Activated T-helper 9 cell treated with anti-CD3 and anti-CD28 coated beads, Interleukin-2, amount 50 U/mL, for 16 hours (primary cell): Measurements from ENCODE around the gene MAP2.

ENCODE experiments used
- DNase-seq: peaks from one replicate; pipeline ENCODE4 v3.0.0-alpha.2; 2020; ENCODE audit warnings: low read depth

MAP2 gene

DNA sequence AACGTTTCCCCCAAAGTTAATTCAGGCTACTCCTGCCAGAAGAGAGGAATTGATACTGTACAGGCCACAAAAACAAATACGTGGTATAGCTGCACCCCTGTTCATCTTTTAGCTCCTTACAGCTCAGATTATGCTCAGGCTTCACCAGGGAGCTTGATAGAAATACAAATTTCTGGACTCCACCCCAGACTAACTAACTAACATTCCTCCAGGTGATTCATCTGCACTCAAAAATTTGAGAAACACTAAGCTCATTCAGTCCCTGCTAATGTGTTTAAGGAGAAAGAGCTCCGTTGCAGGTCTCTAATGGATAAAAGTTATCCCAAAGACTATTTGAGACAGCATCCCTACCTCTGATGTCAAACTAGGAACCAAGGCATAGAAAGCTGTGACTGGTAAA, 311.0 kb downstream of the MAP2 start:
- no peak for DNase-seq

DNA sequence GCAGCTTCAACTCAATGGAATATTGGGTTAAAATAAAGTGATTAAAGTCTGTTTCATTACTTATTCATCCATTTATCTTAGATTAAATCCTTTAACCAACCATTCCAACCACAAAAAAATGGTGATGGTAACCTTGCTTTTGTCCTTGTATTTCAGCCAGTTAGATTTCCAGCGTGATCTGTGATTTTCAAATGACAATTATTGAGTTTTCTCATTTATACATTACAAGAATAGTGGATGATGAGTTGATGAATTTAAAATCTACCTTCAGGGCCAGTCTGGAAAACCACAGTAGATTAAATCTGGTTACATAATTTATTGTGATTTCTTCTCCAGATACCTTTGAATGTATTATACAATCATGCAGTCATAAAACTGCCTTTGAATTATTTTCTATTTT, 318.1 kb downstream of the MAP2 start:
- no peak for DNase-seq

DNA sequence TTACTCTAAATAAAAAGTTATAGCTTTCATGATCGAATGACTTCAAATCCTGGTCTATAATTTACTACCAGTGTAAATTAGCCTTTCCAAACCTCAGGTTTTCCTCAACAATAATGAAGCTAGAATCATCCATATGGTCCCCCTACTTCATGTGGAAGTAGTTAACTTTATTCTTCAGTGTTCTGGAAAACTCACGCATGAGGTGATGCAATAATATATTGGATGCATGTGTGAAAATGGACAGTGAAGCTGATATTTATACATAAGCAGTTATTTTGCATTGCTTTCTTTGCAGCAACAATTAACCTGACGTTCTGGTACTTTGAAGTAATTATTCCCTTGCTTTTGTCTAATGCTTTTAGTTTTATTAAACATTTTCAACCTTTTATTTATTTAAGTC, 329.2 kb downstream of the MAP2 start:
- no peak for DNase-seq

DNA sequence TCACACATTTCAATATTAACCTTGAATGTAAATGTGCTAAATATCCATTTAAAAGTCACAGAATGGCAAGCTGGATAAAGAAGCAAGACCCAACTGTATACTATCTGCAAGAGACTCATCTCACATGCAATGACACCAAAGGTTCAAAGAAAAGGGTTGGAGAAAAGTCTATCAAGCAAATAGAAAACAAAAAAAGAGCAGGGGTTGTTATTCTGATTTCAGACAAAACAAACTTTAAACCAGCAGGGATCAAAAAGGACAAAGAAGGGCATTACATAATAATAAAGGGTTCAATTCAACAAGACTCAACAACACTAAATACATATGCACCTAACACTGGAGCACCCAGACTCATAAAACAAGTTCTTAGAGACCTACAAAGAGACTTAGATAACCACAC, 333.3 kb downstream of the MAP2 start:
- no peak for DNase-seq

DNA sequence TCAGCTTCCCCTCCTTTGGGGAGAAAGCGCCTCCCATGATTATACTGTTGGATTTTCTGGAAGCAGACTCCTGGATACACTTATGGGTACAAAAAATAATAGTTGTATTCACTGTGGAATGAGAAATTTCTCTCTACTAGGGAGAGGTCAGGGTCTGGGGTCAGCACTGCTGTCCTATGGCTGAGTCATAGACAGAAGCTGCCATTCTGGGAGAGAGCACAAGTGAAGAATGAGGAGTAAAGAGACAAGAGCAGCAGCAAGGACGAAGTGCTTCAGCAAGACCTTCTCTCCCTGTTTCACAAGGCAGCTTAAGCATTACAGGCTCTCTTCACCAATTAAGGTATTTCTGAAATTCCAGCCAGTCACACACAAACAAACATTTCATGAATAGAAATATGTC, 337.7 kb downstream of the MAP2 start:
- no peak for DNase-seq

DNA sequence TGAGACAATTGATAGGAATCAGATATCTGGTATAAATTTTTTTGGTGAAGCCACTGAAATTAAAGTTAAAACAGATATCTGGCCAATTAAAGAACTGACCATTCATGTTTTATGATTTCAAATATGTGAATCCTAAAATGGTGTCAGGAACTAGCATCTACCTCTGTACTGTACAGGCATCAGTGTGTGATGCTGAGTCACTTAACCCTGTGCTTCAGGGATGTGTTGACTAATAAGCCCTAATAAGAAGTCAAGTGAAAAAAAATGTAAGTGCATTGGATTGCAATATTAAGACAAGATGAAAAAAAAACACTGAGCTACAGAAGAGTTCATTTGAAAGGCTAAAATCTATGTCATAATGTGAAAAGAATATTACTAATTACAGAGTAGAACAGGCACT, 338.7 kb downstream of the MAP2 start:
- DNase-seq: no peak

DNA sequence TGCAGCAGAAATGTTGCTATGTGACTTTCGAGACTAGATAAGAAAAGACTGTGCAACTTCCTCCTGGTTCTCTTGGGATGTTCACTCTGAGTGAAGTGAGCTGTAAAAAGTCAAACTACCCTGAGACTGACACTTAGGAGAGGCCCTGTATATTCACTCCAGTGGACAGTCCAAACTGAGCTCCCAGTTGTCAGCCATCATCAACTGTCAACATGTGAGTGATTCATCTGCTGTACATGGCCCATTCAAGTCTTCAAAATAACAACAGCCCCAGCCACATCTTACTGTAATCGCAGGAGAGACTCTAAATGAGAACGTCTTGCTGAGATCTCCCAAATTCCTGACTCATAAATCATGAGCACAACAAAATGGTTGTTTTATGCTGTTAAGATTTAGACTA, 339.3 kb downstream of the MAP2 start:
- no peak for DNase-seq

DNA sequence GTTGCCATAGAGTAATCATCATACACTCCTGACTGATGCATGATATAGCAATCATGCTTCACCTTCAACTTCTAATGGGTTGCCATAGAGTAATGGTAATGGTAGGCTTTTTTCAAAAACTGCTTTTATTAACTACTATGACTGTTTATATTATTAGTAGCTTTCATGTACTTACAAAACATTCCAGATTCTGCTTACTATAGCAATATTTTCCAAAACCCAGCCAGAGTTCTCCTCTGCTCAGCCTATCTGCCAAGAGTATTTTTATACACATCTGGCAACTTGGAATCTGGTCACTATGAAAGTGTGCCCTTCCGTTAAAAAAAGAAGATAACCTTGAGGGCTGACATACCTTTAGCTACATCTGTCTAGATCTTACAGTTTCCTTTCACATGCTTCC, 342.8 kb downstream of the MAP2 start:
- DNase-seq: no peak

DNA sequence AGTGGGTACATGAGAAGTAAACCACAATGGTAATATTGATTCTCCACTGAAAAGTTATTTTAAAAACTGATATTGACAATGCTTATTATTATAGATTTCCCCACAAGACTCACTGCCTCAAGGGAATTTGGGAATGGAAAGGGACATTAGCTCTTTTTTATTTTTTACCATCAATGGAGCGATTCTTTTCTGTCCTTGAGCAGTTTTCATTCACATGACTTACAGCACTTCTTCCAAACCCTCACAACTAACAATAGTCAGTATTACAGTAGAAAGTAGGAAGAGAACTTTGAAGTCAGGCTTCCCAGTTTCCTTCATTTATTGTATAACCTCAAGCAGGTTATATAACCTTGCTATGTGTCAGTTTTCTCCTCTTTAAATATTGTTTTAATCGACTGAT, 343.5 kb downstream of the MAP2 start:
- no peak for DNase-seq

DNA sequence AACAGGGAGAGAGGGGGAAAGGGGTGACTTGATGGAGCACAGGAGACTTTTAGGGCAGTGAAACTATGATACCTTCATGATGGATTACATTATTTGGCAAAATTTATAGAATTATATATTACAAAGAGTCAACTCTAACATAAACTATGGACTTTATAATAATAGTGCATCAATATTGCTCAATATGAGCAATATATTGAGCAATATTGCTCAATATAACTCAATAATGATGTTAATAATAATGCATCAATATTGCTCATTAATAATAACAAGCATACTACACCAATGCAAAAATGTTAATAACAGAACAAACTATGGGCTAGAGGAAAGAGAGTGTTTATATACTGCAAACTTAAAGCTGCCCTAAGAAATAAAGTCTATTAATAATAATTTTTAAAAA, 344.7 kb downstream of the MAP2 start:
- DNase-seq: no peak

DNA sequence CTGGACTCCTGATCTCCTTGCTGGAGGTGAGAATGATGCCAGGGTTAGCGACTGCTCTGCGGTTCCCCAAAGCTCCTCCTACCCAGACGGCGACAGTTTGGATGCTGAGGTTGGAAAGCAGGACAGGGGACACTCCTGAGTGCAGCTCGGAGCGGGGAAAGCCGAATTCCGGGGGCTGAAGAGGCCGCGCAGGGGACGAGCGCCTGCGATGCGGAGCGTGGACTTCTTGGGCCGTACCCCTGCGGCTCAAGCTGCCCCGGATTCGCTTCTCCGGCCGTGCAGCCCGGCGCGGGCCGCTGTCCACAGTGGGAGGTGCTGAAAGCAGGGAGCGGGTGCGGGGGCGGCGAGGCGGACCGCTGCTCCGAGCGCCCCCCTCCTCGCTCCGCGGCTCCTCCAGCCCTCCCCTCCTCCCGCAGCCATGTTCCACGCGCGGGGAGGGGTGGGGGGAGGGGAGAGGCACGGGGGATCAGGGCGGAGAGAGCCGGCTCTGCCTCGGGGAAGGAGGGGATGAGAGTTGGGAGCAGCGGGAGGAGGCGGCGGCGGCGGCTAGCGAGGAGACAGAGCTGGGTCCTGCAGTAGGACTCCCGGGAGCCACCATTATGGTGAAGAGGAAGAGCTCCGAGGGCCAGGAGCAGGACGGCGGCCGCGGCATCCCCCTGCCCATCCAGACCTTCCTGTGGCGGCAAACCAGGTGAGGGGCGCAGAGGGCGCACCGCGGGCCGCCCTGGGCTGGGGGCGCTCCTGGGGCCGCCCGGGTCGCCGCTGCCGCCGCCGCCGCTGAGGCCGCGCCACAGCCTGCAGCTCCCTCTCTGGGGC, 347.8 kb downstream of the MAP2 start, which contains the start of gene UNC80:
UNC80 (plus strand) TSS at position 359 of the 816 bp plus-strand sequence; CDS start at position 600, 241 bp downstream.
- DNase-seq: no peak

DNA sequence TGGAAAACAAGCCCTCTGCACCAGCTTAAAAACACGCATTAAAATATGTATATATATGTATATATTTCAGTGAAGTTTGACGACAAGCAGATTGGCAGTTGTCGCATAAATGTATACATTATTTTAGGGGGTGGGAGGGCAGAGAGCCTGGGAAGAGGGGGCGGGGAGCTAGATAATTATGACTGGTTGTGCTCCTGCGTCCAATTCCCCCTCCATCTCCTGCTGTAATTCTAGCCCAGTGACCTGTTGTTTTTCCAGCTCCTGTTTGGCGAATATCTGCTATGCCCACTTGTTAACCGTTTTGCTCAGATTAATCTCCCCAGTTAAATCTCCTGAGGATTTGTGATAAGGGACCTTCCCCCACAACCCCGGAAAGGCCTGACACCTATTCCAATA, 348.4 kb downstream of the MAP2 start:
- no peak for DNase-seq

DNA sequence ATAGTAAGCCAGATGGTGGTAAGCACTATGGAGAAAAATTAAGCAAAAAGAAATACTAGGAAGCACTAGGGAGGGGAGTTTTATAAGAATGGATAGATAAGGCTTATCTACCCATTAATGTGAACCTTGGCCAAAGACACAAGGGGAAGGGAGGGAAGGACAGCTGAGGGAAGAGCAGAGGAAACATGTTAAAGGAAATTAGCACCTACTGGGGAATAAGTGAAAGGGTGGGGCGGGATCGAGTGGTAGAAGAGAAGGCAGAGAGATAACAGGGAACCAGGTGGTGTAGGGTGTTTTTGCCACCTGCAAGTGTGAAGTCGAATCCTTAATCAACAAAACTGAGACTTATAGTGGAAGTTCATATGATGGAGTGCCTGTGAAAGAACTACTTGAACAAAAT, 349.5 kb downstream of the MAP2 start:
- DNase-seq: no peak
